H1 (cell line): Measurements from ENCODE around the gene MYBPC3.

ENCODE experiments used
- BCL11A ChIP-seq, 2 experiments: IDR thresholded peaks; one replicate each; pipeline ENCODE4 v1.6.1; 2011; ENCODE audit warnings: low read depth in 2 of 2, low read length in 2 of 2, mild to moderate bottlenecking in 2 of 2
- CREB1 ChIP-seq: IDR thresholded peaks from 2 replicates; pipeline ENCODE4 v1.6.1; 2012; ENCODE audit warnings: inconsistent platforms
- NANOG ChIP-seq: IDR thresholded peaks from 2 replicates; pipeline ENCODE4 v1.6.1; 2011; ENCODE audit warnings: low read length, low read depth, mild to moderate bottlenecking, inconsistent platforms; ENCODE audit not compliant: insufficient read depth, poor library complexity, severe bottlenecking
- TF ChIP-seq, protein P1 (sequence below), 3 experiments: IDR thresholded peaks; 1 replicate in 2 of 3; 2 replicates in 1 of 3; pipeline versions ENCODE4 v1.5.1 to v1.6.1; 2011; ENCODE audit warnings: low read length in 3 of 3, mild to moderate bottlenecking in 3 of 3, inconsistent platforms in 2 of 3, low read depth in 1 of 3, moderate library complexity in 1 of 3; ENCODE audit not compliant: insufficient read depth in 1 of 3; ENCODE audit errors: control extremely low read depth in 1 of 3

DNA sequence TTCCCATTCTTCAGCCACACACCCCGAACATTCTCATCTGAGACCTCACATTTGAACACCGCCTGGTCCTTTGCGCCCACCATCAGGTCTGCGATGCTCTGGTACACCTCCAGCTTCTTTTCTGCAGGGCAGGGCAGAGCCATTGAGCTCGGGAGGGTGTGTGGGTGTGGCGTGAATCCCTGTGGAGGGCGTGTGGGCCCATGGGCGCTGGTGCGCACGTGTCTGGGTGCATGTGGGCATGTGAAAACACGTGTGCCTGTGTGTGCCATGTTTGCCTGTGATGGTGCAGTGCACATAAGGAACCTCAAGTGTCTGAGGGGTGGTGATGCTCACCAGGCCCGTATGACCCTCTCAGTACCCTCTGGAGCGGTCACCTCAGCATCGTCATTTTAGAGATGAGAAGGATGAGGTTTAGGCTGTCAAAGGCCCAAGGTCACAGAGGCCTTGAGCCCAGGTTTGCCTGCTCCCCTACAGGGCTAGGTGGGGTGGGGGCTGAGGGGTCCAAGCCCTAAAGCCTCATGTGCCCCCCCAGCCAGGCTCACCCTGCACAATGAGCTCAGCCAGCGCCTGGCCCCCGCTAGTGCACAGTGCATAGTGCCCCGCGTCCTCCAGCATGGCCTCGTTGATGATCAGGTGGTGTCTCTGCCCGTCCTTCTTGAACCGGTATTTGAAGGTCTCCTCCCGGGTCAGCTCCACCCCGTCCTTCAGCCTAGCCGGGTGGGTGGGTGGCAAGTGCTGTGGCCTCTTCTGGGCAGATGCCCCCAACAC, 10.3 kb downstream of the MYBPC3 start:
- TF ChIP-seq NANOG (no peak), BCL11A (IDR thresholded peaks at IDR 0.05; ENCODE audit: low read depth in 2 of 2, low read length in 2 of 2) (no peak), CREB1 (no peak)
- TF ChIP-seq, protein P1, sequence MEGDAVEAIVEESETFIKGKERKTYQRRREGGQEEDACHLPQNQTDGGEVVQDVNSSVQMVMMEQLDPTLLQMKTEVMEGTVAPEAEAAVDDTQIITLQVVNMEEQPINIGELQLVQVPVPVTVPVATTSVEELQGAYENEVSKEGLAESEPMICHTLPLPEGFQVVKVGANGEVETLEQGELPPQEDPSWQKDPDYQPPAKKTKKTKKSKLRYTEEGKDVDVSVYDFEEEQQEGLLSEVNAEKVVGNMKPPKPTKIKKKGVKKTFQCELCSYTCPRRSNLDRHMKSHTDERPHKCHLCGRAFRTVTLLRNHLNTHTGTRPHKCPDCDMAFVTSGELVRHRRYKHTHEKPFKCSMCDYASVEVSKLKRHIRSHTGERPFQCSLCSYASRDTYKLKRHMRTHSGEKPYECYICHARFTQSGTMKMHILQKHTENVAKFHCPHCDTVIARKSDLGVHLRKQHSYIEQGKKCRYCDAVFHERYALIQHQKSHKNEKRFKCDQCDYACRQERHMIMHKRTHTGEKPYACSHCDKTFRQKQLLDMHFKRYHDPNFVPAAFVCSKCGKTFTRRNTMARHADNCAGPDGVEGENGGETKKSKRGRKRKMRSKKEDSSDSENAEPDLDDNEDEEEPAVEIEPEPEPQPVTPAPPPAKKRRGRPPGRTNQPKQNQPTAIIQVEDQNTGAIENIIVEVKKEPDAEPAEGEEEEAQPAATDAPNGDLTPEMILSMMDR (IDR thresholded peaks at IDR 0.05; ENCODE audit: control extremely low read depth in 1 of 3, insufficient read depth in 1 of 3, low read depth in 1 of 3, low read length in 3 of 3): no peak
